HEK293T (cell line): Measurements from ENCODE around the gene GRIP1.

Experiments
- FOXM1 ChIP-seq: fragments of 450-650 bp; IDR thresholded peaks from 2 replicates; pipeline ENCODE4 v1.6.1; 2017; ENCODE audit warnings: mild to moderate bottlenecking, borderline replicate concordance
- HDGF ChIP-seq: fragments of 450-650 bp; IDR thresholded peaks from 2 replicates; pipeline ENCODE4 v1.6.1; 2017; ENCODE audit warnings: antibody characterized with exemption, borderline replicate concordance
- NFRKB ChIP-seq: fragments of 450-650 bp; IDR thresholded peaks from 2 replicates; pipeline ENCODE4 v1.6.1; 2016; ENCODE audit warnings: mild to moderate bottlenecking, moderate library complexity
- SP1 ChIP-seq: fragments of 450-650 bp; IDR thresholded peaks from 2 replicates; pipeline ENCODE4 v1.6.1; 2017

GRCh38 chr12:66620026-66620425, 58.9 kb downstream of the GRIP1 start:
- TF ChIP-seq SP1 = no peak
- no peak for TF ChIP-seq FOXM1
- no peak for TF ChIP-seq HDGF
- no peak for TF ChIP-seq NFRKB
